Effector CD8-positive, alpha-beta T cell (primary cell): Measurements from ENCODE around the gene ABHD12B.
"Not testable (repeated sequence)": the region's sequence is repeated elsewhere in the genome, so short reads cannot be mapped to it uniquely, and the experiment has no call there.

ENCODE experiments used
- DNase-seq: peaks from one replicate; lab custom pipeline; 2025; lab: John Stamatoyannopoulos, UW

Gene ABHD12B

GRCh38 chr14:50935126-50936015 lies 63.5 kb downstream of the ABHD12B start:
- DNase-seq = no peak

GRCh38 chr14:50936016-50936340 lies 64.1 kb downstream of the ABHD12B start:
- no peak for DNase-seq

GRCh38 chr14:50936882-50937281 lies 65.0 kb downstream of the ABHD12B start:
- DNase-seq = no peak

GRCh38 chr14:50937325-50937724 lies 65.5 kb downstream of the ABHD12B start:
- DNase-seq = no peak

GRCh38 chr14:50937800-50938199 lies 65.9 kb downstream of the ABHD12B start:
- no peak for DNase-seq

- no peak for DNase-seq
Observed at GRCh38 chr14:50941151-50941550, 69.3 kb downstream of the ABHD12B start.

GRCh38 chr14:50941638-50942037 lies 69.8 kb downstream of the ABHD12B start:
- not testable (repeated sequence) for DNase-seq

GRCh38 chr14:50943261-50943942 lies 71.5 kb downstream of the ABHD12B start:
- no peak for DNase-seq

GRCh38 chr14:50943943-50944646 lies 72.2 kb downstream of the ABHD12B start, which contains the start of gene PYGL:
TSS of gene PYGL (minus strand) at chr14:50944483. CDS start at chr14:50944403, 80 bp downstream.
- DNase-seq = no peak

- no peak for DNase-seq
Observed at GRCh38 chr14:50944647-50945413, 73.0 kb downstream of the ABHD12B start.

GRCh38 chr14:50946234-50946935 lies 74.5 kb downstream of the ABHD12B start:
- DNase-seq = no peak

- DNase-seq = no peak
Observed at GRCh38 chr14:50947446-50947845, 75.6 kb downstream of the ABHD12B start.

- DNase-seq = no peak
Observed at GRCh38 chr14:50948205-50948604, 76.4 kb downstream of the ABHD12B start.

GRCh38 chr14:50951032-50951431 lies 79.2 kb downstream of the ABHD12B start:
- DNase-seq = no peak

- no peak for DNase-seq
Observed at GRCh38 chr14:50953502-50953901, 81.6 kb downstream of the ABHD12B start.
